Raji (cell line): Measurements from ENCODE around the gene MTX2.

Experiments used
- POLR2A ChIP-seq: IDR thresholded peaks from 2 replicates; pipeline ENCODE4 v1.6.1; 2011; ENCODE audit warnings: low read depth, low read length, control low read depth; ENCODE audit not compliant: insufficient read depth

Gene MTX2

GRCh38 chr2:176278927-176279326 is 9.7 kb downstream of the MTX2 start:
- TF ChIP-seq POLR2A, result no peak

- TF ChIP-seq POLR2A, result no peak
Observed at GRCh38 chr2:176280156-176280555, 10.9 kb downstream of the MTX2 start.

- no peak for TF ChIP-seq POLR2A
Observed at GRCh38 chr2:176280867-176281658, 11.8 kb downstream of the MTX2 start.

GRCh38 chr2:176283291-176284068 is 14.2 kb downstream of the MTX2 start:
- no peak for TF ChIP-seq POLR2A

- no peak for TF ChIP-seq POLR2A
Observed at GRCh38 chr2:176284461-176285049, 15.3 kb downstream of the MTX2 start.

- no peak for TF ChIP-seq POLR2A
Observed at GRCh38 chr2:176285321-176285720, 16.1 kb downstream of the MTX2 start.

GRCh38 chr2:176291335-176291734 is 22.1 kb downstream of the MTX2 start:
- TF ChIP-seq POLR2A, result no peak

- no peak for TF ChIP-seq POLR2A
Observed at GRCh38 chr2:176291809-176292283, 22.6 kb downstream of the MTX2 start.

- no peak for TF ChIP-seq POLR2A
Observed at GRCh38 chr2:176292608-176293007, 23.4 kb downstream of the MTX2 start.

- no peak for TF ChIP-seq POLR2A
Observed at GRCh38 chr2:176293334-176293733, 24.1 kb downstream of the MTX2 start.

- TF ChIP-seq POLR2A, result no peak
Observed at GRCh38 chr2:176297067-176297466, 27.8 kb downstream of the MTX2 start.

- no peak for TF ChIP-seq POLR2A
Observed at GRCh38 chr2:176297737-176298136, 28.5 kb downstream of the MTX2 start.

- TF ChIP-seq POLR2A, result no peak
Observed at GRCh38 chr2:176317199-176317598, 48.0 kb downstream of the MTX2 start.

- TF ChIP-seq POLR2A, result no peak
Observed at GRCh38 chr2:176317623-176318065, 48.4 kb downstream of the MTX2 start.

- no peak for TF ChIP-seq POLR2A
Observed at GRCh38 chr2:176321916-176322315, 52.7 kb downstream of the MTX2 start.

GRCh38 chr2:176324862-176325261 is 55.6 kb downstream of the MTX2 start:
- no peak for TF ChIP-seq POLR2A
